GM12892 (cell line): ENCODE data around the gene RAPGEF1.

Experiments used
- POLR2A ChIP-seq: IDR thresholded peaks from 2 replicates; pipeline ENCODE4 v1.6.1; 2011; ENCODE audit warnings: low read depth, low read length, control low read depth
- POLR2AphosphoS5 ChIP-seq: IDR thresholded peaks from 2 replicates; pipeline ENCODE4 v1.6.1; 2011; ENCODE audit warnings: low read depth, low read length, control low read depth
- TAF1 ChIP-seq: IDR thresholded peaks from 2 replicates; pipeline ENCODE4 v1.6.1; 2011; ENCODE audit warnings: low read depth, mild to moderate bottlenecking, control low read depth, low read length, borderline replicate concordance

- no peak for TF ChIP-seq POLR2AphosphoS5
- TF ChIP-seq POLR2A = no peak
- TF ChIP-seq TAF1 = no peak
Measured at GRCh38 chr9:131743501-131743900, 3.6 kb upstream of the RAPGEF1 start.
